WI38 (cell line): ENCODE results near the gene ABHD1.

ENCODE experiments used
- H3K4me3 ChIP-seq: 2 replicates; pipeline ENCODE4 v1.5.1; 2011; ENCODE audit warnings: low read depth, mild to moderate bottlenecking, control low read depth, low read length
- CTCF ChIP-seq: IDR thresholded peaks from 2 replicates; pipeline ENCODE4 v1.5.1; 2012; ENCODE audit warnings: low read depth, mild to moderate bottlenecking, control low read depth, low read length

Gene ABHD1

GRCh38 chr2:27079233-27080139, 44.1 kb upstream of the ABHD1 start:
- H3K4me3 ChIP-seq: peak overlapping the region; percentile 84
- TF ChIP-seq CTCF: no peak

GRCh38 chr2:27080140-27080469, 43.5 kb upstream of the ABHD1 start:
- peak overlapping the region; percentile 84 for H3K4me3 ChIP-seq
- no peak for TF ChIP-seq CTCF

DNA sequence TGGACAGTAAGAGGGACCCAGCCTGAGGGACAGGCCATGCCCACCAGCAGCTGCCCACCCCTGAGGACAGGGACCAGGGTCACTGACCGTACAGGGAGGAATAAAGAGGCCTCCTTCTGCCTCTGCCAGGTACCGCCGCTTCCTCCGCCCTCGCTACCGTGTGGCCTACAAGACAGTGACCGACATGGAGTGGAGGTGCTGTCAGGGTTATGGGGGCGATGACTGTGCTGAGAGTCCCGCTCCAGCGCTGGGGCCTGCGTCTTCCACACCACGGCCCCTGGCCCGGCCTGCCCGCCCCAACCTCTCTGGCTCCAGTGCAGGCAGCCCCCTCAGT, 43.0 kb upstream of the ABHD1 start:
- H3K4me3 ChIP-seq: peak overlapping the region; percentile 84
- TF ChIP-seq CTCF: no peak

DNA sequence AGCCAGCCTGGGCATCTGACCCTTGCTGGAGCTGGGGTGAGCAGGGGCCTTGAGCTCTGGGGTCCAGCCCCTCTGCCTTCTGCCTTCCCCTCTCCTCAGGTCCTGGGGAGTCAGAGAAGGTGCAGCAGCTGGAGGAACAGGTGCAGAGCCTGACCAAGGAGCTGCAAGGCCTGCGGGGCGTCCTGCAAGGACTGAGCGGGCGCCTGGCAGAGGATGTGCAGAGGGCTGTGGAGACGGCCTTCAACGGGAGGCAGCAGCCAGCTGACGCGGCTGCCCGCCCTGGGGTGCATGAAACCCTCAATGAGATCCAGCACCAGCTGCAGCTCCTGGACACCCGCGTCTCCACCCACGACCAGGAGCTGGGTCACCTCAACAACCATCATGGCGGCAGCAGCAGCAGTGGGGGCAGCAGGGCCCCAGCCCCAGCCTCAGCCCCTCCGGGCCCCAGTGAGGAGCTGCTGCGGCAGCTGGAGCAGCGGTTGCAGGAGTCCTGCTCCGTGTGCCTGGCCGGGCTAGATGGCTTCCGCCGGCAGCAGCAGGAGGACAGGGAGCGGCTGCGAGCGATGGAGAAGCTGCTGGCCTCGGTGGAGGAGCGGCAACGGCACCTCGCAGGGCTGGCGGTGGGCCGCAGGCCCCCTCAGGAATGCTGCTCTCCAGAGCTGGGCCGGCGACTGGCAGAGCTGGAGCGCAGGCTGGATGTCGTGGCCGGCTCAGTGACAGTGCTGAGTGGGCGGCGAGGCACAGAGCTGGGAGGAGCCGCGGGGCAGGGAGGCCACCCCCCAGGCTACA, 41.4 kb upstream of the ABHD1 start:
- no peak for TF ChIP-seq CTCF
- no peak overlapping the region for H3K4me3 ChIP-seq

GRCh38 chr2:27082773-27083409, 40.7 kb upstream of the ABHD1 start:
- TF ChIP-seq CTCF: no peak
- no peak overlapping the region for H3K4me3 ChIP-seq

- TF ChIP-seq CTCF: no peak
- H3K4me3 ChIP-seq: no peak overlapping the region
These were observed 40.0 kb upstream of the ABHD1 start for GRCh38 chr2:27083410-27084296.
